Rectal smooth muscle tissue (tissue), 1 donor: Measurements from ENCODE around the gene PSMC3IP.

Experiments used
- H3K27ac ChIP-seq: one replicate; pipeline ENCODE4 v1.7.0; 2013; ENCODE audit warnings: low read depth, low read length, inconsistent platforms
- H3K27me3 ChIP-seq: one replicate; pipeline ENCODE4 v1.7.0; 2013; ENCODE audit warnings: low read length; ENCODE audit not compliant: control insufficient read depth, insufficient read depth
- H3K36me3 ChIP-seq: one replicate; pipeline ENCODE4 v1.7.0; 2013; ENCODE audit warnings: low read length; ENCODE audit not compliant: control insufficient read depth, insufficient read depth
- H3K4me1 ChIP-seq: one replicate; pipeline ENCODE4 v1.7.0; 2013; ENCODE audit warnings: low read length; ENCODE audit not compliant: control insufficient read depth, insufficient read depth
- H3K4me3 ChIP-seq: one replicate; pipeline ENCODE4 v1.7.0; 2013; ENCODE audit warnings: low read length
- H3K9ac ChIP-seq: one replicate; pipeline ENCODE4 v1.7.0; 2013; ENCODE audit warnings: low read length

Gene PSMC3IP

DNA sequence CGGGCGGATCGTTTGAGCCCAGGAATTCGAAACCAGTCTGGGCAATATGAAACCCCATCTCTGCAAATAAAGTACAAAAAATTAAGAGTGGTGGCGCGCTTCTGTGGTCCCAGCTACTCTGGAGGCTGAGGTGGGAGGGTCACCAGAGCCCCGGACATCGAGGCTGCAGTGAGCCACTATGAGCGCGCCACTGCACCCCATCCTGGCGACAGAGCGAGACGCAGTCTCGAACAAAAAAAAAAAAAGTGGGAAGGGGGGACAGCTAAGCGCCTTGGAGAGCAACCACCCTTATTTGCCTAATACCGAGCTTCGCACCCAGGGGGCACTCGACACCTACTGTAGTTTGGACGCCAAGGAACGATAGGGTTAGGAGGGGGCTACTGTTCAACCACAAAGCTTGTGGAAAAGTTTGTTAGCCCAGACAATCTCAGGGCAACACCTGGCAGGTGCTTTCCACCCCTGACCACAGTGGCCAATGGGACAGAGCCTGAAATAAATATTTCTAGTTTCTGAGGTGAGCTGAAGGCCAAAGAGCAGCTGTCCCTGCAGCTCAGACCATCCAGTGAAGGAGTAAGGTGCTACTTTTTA lies 847 bp upstream of the PSMC3IP start:
- Histone ChIP-seq H3K4me1 (peaks cover 9% of the 10 kb centered on the region), H3K27me3 (no peaks in the 10 kb centered on the region), H3K27ac (peak overlapping the region; percentile 75), H3K36me3 (peaks cover 32% of the 10 kb centered on the region), H3K4me3 (peak overlapping the region; percentile 65), H3K9ac (peak overlapping the region; percentile 2)

DNA sequence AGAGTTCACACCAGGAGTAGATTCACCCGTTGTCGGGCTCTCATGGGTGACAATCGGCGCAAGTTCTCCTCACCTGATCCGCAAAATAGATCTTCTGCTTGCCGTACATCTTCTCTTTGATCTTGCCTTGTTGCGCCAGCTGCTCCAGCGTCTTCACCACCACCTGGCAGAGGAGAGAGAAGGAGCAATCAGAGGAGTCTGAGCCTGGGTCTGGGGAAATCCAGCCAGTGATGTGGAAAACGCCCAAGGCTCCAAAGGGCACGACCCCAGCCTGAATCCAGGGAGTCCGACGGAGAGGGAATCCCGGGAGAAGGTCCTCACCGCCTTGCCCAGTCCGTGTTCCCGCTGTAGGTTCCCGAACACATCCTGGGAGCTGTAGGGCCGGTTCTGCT lies 393 bp downstream of the PSMC3IP start:
- peaks cover 30% of the 10 kb centered on the region for H3K36me3 ChIP-seq
- peak overlapping the region; percentile 74 for H3K4me3 ChIP-seq
- no peaks in the 10 kb centered on the region for H3K27me3 ChIP-seq
- H3K4me1 ChIP-seq, result peaks cover 9% of the 10 kb centered on the region
- no peak overlapping the region for H3K27ac ChIP-seq
- peak overlapping the region; percentile 52 for H3K9ac ChIP-seq

DNA sequence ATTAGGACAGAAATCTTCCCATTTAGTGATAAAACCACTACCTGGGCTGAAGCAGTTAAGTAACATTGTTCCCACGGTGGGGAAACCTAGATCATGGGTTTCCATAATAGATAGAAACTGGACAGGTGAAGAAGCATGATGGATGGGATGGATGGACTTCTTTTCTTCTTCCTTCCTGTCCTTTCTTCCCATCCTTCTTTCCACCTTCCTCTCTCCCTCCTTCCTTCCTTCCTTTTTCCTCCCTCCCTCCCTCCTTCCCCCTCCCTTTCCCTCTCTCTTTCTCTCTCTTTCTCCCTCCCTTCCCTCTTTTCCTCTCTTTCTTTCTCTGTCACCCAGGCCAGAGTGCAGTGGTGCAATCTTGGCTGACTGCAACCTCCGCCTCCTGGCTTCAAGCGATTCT lies 3.1 kb downstream of the PSMC3IP start:
- H3K27ac ChIP-seq, result no peak overlapping the region
- H3K27me3 ChIP-seq, result no peaks in the 10 kb centered on the region
- peaks cover 9% of the 10 kb centered on the region for H3K4me1 ChIP-seq
- H3K36me3 ChIP-seq, result peaks cover 30% of the 10 kb centered on the region
- H3K4me3 ChIP-seq, result no peak overlapping the region
- H3K9ac ChIP-seq, result no peak overlapping the region

DNA sequence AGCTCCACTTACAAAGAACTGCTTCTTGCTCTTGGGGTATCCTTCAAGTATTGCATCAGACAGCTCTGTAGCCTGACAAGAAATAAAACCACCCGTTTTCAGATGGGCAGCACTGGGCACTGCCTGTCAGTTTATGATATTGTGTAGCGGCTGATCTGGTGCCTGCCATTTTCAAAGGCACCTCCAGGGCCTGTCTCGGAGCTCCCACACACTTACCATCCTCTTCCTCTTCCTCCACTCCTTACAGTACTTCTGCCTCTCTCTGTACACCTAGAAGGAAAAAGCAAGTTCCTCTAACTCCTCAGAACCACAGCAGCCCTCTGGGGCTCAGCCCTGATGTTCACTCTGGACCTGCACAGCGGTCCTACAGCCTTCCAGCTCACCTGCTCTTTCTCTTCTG lies 4.4 kb downstream of the PSMC3IP start:
- peaks cover 41% of the 10 kb centered on the region for H3K36me3 ChIP-seq
- no peak overlapping the region for H3K4me3 ChIP-seq
- H3K27ac ChIP-seq, result no peak overlapping the region
- no peaks in the 10 kb centered on the region for H3K27me3 ChIP-seq
- H3K9ac ChIP-seq, result no peak overlapping the region
- peaks cover 6% of the 10 kb centered on the region for H3K4me1 ChIP-seq

DNA sequence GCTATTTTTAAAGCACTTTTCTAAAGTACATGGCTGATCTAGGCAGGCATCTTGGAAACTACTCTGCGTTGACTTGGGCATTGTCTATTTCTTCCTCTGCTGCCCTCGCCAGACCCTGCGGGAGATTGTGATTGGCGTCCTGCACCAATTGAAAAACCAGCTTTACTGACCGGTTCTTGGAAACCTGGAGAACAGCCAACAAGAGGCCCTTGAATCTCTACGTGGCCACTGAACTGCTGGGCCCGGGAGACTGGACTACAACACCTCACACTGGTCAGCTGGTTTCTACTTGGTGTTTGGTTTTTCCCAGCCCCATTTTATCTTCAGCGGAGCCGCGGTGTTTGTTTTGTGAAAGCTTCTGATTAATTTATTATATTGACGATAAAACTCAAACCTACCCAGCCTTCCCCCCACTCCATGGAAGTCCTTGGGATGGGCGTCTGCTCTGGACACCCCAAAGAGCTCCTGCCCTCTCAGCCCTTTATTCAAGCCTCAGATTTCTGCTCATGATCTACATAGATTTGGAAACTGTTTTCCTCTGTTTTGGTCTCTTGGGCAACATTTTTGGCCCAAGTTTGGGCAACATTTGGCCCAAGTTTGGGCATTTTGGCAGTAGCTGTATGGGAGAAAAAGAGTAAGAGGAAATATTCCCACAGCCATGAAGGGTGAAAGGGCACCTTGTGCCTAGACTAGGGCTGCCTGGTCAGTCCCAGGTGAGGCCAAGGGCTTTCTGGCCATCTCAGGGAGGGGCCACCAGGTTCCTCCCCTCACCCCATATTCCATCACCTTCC lies 5.9 kb downstream of the PSMC3IP start:
- no peaks in the 10 kb centered on the region for H3K27me3 ChIP-seq
- H3K4me3 ChIP-seq, result no peak overlapping the region
- peaks cover 3% of the 10 kb centered on the region for H3K4me1 ChIP-seq
- peaks cover 41% of the 10 kb centered on the region for H3K36me3 ChIP-seq
- no peak overlapping the region for H3K9ac ChIP-seq
- no peak overlapping the region for H3K27ac ChIP-seq

DNA sequence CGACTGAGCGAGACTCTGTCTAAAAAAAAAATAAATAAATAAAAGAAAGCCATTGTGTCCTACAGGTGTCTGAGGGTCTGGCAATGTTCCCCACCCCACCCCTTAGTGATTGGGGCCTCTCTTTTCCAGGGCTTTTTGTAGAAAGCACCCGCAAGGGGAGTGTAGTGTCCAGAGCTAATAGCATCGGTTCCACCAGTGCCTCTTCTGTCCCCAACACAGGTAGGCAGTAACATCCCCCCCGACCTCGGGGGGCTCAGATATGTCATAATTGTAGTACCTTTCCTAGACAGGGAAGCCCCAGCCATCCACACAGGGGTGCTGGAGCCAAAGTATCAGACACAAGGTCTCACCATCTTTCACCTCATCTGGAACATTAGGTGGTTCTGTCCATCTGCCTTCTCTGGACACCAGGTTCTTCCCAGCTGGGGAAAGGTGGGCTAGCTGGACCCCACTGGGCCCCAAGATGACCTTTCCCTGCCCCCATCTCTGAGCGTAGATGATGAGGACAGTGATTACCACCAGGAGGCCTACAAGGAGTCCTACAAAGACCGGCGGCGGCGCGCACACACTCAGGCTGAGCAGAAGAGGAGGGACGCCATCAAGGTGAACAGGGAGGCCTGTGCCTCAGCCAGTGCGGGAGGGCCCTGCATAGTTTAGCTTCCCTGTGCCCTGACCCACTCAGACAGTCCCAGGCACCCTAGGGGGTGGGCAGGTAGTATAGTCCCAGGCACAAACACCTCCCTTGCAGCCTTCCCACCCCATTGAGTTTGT lies 9.0 kb downstream of the PSMC3IP start:
- peak overlapping the region; percentile 2 for H3K4me3 ChIP-seq
- no peak overlapping the region for H3K27ac ChIP-seq
- H3K4me1 ChIP-seq, result peaks cover 12% of the 10 kb centered on the region
- H3K36me3 ChIP-seq, result peaks cover 49% of the 10 kb centered on the region
- no peaks in the 10 kb centered on the region for H3K27me3 ChIP-seq
- H3K9ac ChIP-seq, result no peak overlapping the region

DNA sequence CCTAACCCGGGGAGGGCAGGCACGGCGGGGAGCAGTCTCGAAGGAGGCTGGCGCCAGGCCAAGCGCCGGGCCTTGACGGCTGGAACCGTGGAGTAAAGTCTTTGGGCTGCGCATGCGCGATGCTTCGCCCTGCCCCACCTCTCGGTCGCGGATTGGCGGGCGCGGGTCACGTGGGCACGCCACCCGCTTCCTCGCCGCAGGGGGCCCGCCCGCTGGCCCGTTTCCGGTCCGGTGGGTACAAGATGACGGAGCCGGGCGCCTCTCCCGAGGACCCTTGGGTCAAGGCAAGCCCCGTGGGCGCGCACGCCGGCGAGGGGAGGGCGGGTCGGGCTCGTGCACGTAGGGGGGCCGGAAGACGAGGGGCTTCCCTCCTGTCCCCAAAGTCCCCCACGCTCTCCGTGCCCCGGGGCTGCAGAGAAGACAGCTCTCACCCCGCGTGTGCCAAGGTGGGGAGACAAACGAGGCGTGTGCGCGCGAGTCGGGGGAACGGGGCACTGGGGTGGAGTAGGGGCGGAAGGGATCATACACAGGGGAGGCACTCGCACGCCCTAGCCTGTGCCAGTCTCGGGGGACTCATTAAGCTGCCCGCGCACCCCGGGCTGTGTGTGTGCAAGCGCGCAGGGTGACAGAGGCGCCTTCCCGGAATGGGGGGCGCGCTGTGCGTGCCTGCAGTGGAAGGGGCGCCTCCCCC lies 10.5 kb downstream of the PSMC3IP start, which contains the start of gene MLX:
Gene MLX, plus strand, starts transcription at position 218 of the 691 bp plus-strand sequence. Its CDS starts 25 bp downstream, at position 243.
- H3K4me1 ChIP-seq, result peaks cover 21% of the 10 kb centered on the region
- peak within 1 kb of the TSS; percentile 89 for H3K4me3 ChIP-seq
- H3K27me3 ChIP-seq, result no peaks in the 10 kb centered on the region
- peaks cover 41% of the 10 kb centered on the region for H3K36me3 ChIP-seq
- H3K27ac ChIP-seq, result peak within 1 kb of the TSS; percentile 88
- peak within 1 kb of the TSS; percentile 79 for H3K9ac ChIP-seq

DNA sequence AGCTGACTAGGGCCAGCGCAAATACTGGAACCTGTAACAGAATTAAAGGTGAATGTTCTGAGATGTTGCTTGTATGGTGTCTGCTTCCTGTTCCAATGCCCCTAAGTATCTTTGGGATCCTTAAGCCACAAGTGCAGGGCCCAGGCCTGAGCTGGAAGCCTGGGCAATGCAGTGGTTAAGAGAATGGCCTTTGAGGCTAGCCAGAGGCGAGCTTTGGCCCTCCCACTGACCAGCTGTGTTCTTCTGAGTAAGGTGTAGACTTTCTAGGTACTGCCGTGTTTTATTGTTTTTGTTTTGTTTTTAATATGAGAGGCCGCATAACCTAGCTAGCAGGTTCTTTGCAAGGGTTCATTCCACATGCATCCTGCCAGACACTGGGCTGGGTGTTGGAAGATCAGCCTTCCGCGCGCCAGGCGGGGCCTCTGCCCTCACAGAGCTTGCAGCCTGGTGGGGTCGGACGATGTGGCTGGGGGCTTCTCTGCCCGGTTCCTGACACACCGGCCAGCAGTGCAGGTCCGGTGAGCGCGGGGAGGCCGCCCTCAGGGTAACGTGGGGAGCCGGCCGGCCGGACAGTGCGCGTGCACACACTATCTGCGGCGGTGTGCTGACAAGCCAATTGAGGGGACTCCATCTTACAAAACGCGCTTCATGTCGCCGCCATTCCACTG lies 11.2 kb downstream of the PSMC3IP start:
- Histone ChIP-seq H3K4me1 (peaks cover 23% of the 10 kb centered on the region), H3K27me3 (no peaks in the 10 kb centered on the region), H3K27ac (peak overlapping the region; percentile 88), H3K9ac (no peak overlapping the region), H3K36me3 (peaks cover 35% of the 10 kb centered on the region), H3K4me3 (peak overlapping the region; percentile 89)

DNA sequence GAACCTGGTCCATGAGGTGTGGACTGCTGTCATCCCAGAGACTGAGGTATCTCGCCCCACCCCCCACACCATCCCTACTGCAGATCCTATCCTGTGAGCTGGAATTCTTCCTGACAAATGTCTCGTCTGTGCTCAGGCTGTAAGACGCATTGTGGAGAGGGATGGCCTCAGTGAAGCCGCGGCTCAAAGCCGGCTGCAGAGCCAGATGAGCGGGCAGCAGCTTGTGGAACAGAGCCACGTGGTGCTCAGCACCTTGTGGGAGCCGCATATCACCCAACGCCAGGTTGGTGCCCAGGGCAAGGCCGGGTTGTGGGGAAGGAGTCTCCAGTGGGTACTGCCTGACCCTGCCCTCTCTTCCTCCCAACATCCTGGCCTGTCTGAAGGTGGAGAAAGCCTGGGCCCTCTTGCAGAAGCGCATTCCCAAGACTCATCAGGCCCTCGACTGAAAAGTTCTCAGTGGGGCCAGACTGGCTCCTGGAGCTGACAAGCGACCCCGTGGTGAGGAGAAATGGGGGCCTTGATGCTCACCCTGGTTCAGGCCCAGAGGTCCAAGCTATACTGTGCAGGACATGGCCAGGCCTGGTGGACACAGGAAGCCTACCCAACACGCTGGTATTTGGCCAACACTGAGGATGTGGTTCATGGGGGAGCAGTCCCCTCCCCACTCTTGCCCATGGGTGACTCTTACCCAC lies 11.9 kb downstream of the PSMC3IP start:
- Histone ChIP-seq H3K27ac (no peak overlapping the region), H3K9ac (no peak overlapping the region), H3K27me3 (no peaks in the 10 kb centered on the region), H3K36me3 (peaks cover 34% of the 10 kb centered on the region), H3K4me1 (peaks cover 24% of the 10 kb centered on the region), H3K4me3 (no peak overlapping the region)

DNA sequence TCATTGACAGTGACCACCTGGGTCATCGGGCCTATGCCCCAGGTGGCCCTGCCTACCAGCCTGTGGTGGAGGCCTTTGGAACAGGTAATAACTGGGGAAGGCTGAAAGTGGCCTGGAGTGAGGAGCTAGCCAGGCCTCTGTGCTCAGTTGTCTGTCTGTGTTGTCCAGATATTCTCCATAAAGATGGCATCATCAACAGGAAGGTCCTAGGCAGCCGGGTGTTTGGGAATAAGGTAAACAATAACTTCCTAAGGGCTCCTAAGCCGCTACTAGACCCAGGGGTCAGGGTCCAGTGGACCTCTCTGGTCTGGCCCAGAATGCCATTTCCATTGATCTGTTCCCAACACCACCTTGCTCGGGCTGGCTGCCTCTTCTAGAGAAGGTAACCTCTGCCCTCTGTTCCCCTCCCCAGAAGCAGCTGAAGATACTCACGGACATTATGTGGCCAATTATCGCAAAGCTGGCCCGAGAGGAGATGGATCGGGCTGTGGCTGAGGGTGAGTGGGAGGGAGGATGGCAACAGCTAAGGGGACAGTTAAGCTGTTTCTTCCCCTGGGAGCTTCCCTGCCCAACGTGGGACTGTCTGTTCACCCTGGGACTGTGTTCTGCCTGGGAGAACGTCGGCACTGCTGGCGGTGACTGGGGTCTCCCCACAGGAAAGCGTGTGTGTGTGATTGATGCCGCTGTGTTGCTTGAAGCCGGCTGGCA lies 12.6 kb downstream of the PSMC3IP start:
- Histone ChIP-seq H3K36me3 (peaks cover 30% of the 10 kb centered on the region), H3K9ac (no peak overlapping the region), H3K27me3 (no peaks in the 10 kb centered on the region), H3K27ac (no peak overlapping the region), H3K4me1 (peaks cover 24% of the 10 kb centered on the region), H3K4me3 (no peak overlapping the region)

DNA sequence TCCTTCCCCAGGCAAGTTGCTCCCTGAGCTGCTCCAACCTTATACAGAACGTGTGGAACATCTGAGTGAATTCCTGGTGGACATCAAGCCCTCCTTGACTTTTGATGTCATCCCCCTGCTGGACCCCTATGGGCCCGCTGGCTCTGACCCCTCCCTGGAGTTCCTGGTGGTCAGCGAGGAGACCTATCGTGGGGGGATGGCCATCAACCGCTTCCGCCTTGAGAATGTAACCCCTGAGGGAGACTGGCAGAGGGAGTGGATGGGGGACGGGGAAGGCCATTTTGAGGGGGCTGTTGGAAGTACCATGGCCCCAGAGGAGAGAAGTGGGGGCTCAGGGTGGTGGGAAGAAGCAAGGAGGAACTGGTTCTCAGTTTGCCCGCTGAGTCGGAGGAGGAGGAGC lies 13.6 kb downstream of the PSMC3IP start:
- no peak overlapping the region for H3K9ac ChIP-seq
- H3K27me3 ChIP-seq, result no peaks in the 10 kb centered on the region
- H3K4me1 ChIP-seq, result peaks cover 24% of the 10 kb centered on the region
- H3K4me3 ChIP-seq, result no peak overlapping the region
- no peak overlapping the region for H3K27ac ChIP-seq
- peaks cover 21% of the 10 kb centered on the region for H3K36me3 ChIP-seq
